HG03378 (cell line): Measurements from ENCODE around the gene CACNA1A.
A peak's percentile ranks its signal among the peaks of the same experiment; 100 is the strongest.
"Not testable (repeated sequence)": the region's sequence is repeated elsewhere in the genome, so short reads cannot be mapped to it uniquely, and the experiment has no call there.

Source experiments
- ATAC-seq: cut with Tn5 transposase; IDR thresholded peaks from one replicate; pipeline ENCODE4 v1.9.1; 2021; ENCODE audit warnings: mild to moderate bottlenecking, moderate library complexity; ENCODE audit not compliant: unreplicated experiment

CACNA1A gene

GRCh38 chr19:13207846-13208671 lies 298.2 kb downstream of the CACNA1A start:
- peak; percentile 59 for ATAC-seq

GRCh38 chr19:13207237-13207845 lies 298.9 kb downstream of the CACNA1A start:
- no peak for ATAC-seq

GRCh38 chr19:13206587-13206986 lies 299.7 kb downstream of the CACNA1A start:
- no peak for ATAC-seq

GRCh38 chr19:13202112-13202511 lies 304.2 kb downstream of the CACNA1A start:
- not testable (repeated sequence) for ATAC-seq

GRCh38 chr19:13198634-13199033 lies 307.6 kb downstream of the CACNA1A start:
- ATAC-seq = no peak

GRCh38 chr19:13195678-13196077 lies 310.6 kb downstream of the CACNA1A start:
- ATAC-seq = no peak

- ATAC-seq = no peak
These were observed 315.3 kb downstream of the CACNA1A start for GRCh38 chr19:13190781-13191540.

- ATAC-seq = no peak
These were observed 316.7 kb downstream of the CACNA1A start for GRCh38 chr19:13189600-13189999.

GRCh38 chr19:13187419-13187818 lies 318.9 kb downstream of the CACNA1A start:
- ATAC-seq = no peak

- not testable (repeated sequence) for ATAC-seq
These were observed 319.6 kb downstream of the CACNA1A start for GRCh38 chr19:13186688-13187087.

- ATAC-seq = not testable (repeated sequence)
These were observed 320.3 kb downstream of the CACNA1A start for GRCh38 chr19:13185763-13186657.

- ATAC-seq = not testable (repeated sequence)
These were observed 321.4 kb downstream of the CACNA1A start for GRCh38 chr19:13184926-13185325.

- no peak for ATAC-seq
These were observed 324.4 kb downstream of the CACNA1A start for GRCh38 chr19:13181747-13182388.

GRCh38 chr19:13178291-13178690 lies 328.0 kb downstream of the CACNA1A start:
- not testable (repeated sequence) for ATAC-seq

- not testable (repeated sequence) for ATAC-seq
These were observed 328.7 kb downstream of the CACNA1A start for GRCh38 chr19:13177584-13177983.

GRCh38 chr19:13176345-13176744 lies 329.9 kb downstream of the CACNA1A start:
- ATAC-seq = no peak

- no peak for ATAC-seq
These were observed 333.0 kb downstream of the CACNA1A start for GRCh38 chr19:13173139-13173737.

- no peak for ATAC-seq
These were observed 333.7 kb downstream of the CACNA1A start for GRCh38 chr19:13172346-13173138.

- ATAC-seq = no peak
These were observed 335.1 kb downstream of the CACNA1A start for GRCh38 chr19:13171146-13171545.
